Breast epithelium (tissue), 3 donors: ENCODE data around the gene PDZD2.

Source experiments
- POLR2A ChIP-seq: fragments of 450-650 bp; IDR thresholded peaks from one replicate; pipeline ENCODE4 v1.6.1; 2016; ENCODE audit warnings: antibody characterized with exemption, mild to moderate bottlenecking, moderate library complexity
- TF ChIP-seq, protein P1 (sequence below), 3 donors: fragments of 450-650 bp; IDR thresholded peaks; one replicate each; pipeline ENCODE4 v1.5.1; 2016 to 2017; ENCODE audit warnings: antibody characterized with exemption in 3 of 3, mild to moderate bottlenecking in 3 of 3, moderate library complexity in 3 of 3

DNA sequence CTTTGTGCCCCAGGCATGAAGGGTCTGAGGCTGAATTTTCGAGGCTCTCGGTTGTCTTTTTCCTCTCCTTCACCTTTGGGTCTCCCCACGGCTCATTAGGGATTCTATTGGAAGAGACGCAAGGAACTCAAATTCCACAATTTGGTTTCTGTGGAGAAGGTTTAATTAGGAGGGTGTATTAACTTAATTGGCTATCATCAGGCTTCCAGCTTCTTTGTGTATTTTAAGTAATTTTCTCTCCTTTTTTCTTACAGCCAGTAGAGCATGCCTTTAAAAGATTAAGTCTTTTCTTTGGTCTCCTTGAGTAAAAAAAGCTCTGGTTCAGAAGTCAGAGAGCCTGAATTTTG lies 115.4 kb downstream of the PDZD2 start:
- no peak for TF ChIP-seq POLR2A
- TF ChIP-seq, protein P1, sequence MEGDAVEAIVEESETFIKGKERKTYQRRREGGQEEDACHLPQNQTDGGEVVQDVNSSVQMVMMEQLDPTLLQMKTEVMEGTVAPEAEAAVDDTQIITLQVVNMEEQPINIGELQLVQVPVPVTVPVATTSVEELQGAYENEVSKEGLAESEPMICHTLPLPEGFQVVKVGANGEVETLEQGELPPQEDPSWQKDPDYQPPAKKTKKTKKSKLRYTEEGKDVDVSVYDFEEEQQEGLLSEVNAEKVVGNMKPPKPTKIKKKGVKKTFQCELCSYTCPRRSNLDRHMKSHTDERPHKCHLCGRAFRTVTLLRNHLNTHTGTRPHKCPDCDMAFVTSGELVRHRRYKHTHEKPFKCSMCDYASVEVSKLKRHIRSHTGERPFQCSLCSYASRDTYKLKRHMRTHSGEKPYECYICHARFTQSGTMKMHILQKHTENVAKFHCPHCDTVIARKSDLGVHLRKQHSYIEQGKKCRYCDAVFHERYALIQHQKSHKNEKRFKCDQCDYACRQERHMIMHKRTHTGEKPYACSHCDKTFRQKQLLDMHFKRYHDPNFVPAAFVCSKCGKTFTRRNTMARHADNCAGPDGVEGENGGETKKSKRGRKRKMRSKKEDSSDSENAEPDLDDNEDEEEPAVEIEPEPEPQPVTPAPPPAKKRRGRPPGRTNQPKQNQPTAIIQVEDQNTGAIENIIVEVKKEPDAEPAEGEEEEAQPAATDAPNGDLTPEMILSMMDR (IDR thresholded peaks at IDR 0.05) = no peak
